ENCODE results near the gene ERFL.
A peak's percentile ranks its signal among the peaks of the same experiment; 100 is the strongest.

Gene ERFL

DNA sequence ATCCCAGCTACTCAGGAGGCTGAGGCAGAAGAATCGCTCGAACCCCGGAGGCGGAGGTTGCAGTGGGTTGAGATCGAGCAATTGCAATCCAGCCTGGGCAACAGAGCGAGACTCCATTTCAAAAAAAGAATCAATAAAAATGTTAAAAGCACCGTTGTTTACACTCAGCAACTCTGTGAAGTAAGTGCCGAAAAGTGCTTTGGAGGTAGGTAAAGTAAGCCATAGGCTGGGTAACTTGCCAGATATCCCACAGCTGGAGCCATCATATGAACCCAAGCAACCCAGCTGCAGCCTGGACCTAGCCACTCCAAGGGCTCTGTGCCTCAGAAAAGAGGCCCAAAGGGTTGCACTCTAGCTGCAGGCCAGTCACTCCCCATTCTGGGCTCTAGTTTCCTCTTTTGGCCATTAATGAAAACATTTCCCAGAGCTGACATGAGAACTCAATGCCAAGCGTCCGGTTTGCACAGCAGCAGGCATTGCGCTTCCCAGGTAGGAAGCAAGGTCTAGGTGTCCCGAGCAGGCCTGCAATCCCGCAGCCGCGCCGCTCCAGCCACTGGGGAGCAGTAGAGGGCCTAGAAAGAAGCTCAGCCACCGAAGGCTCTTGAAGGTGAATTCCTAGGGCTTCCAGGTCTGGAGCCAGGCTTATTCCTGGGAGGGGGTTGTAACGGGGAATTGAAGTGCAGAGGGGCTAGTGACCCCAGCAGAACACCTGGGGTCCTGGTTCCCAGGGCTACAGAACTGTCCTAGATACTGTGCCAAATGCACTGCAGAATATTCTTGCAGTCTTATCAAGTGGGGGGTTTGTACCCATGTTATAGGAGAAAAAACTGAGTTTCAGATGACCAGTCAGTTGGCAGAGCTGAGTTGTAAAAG, 55.2 kb downstream of the ERFL start:
- Histone ChIP-seq H3K9me3 (no peaks in the 10 kb centered on the region), H3K27ac (peak overlapping the region; percentile 80), H3K4me1 (ENCODE audit: control insufficient read depth in 1 of 2, insufficient read depth in 1 of 2, low read depth in 1 of 2, low read length in 1 of 2) (peaks cover 64 to 68% of the 10 kb centered on the region in 2 experiments), H3K36me3 (no peaks in the 10 kb centered on the region), H3K4me3 (ENCODE audit: low read depth in 1 of 2, low read length in 1 of 2) (peak overlapping the region in 1 of 2 experiments; percentile 1), H3K27me3 (no peaks in the 10 kb centered on the region)
- TF ChIP-seq, protein P1, sequence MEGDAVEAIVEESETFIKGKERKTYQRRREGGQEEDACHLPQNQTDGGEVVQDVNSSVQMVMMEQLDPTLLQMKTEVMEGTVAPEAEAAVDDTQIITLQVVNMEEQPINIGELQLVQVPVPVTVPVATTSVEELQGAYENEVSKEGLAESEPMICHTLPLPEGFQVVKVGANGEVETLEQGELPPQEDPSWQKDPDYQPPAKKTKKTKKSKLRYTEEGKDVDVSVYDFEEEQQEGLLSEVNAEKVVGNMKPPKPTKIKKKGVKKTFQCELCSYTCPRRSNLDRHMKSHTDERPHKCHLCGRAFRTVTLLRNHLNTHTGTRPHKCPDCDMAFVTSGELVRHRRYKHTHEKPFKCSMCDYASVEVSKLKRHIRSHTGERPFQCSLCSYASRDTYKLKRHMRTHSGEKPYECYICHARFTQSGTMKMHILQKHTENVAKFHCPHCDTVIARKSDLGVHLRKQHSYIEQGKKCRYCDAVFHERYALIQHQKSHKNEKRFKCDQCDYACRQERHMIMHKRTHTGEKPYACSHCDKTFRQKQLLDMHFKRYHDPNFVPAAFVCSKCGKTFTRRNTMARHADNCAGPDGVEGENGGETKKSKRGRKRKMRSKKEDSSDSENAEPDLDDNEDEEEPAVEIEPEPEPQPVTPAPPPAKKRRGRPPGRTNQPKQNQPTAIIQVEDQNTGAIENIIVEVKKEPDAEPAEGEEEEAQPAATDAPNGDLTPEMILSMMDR (IDR thresholded peaks at IDR 0.05), result peak; percentile 81

DNA sequence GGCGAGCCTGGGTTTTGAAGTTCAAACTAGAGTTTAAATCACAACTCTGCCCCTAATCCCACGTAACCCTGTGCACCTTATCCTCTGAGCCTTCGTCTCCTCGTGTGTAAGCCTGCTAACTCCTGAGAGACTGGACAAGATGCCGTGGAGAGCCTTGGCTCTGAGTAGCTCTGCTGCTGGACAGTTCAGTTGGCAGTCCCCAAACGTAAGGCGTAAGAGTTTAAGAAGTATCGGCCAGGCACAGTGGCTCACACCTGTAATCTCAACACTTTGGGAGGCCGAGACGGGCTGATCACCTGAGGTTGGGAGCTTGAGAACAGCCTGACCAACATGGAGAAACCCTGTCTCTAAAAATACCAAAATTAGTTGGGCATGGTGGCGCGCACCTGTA, 55.9 kb downstream of the ERFL start:
- Histone ChIP-seq H3K27me3 (no peaks in the 10 kb centered on the region), H3K4me3 (ENCODE audit: low read depth in 1 of 2, low read length in 1 of 2) (peak overlapping the region; percentile 1 to 15), H3K36me3 (no peaks in the 10 kb centered on the region), H3K27ac (peak overlapping the region; percentile 80), H3K4me1 (ENCODE audit: control insufficient read depth in 1 of 2, insufficient read depth in 1 of 2, low read depth in 1 of 2, low read length in 1 of 2) (peaks cover 57 to 62% of the 10 kb centered on the region in 2 experiments), H3K9me3 (no peaks in the 10 kb centered on the region)
- TF ChIP-seq, protein P1 (IDR thresholded peaks at IDR 0.05), result no peak

DNA sequence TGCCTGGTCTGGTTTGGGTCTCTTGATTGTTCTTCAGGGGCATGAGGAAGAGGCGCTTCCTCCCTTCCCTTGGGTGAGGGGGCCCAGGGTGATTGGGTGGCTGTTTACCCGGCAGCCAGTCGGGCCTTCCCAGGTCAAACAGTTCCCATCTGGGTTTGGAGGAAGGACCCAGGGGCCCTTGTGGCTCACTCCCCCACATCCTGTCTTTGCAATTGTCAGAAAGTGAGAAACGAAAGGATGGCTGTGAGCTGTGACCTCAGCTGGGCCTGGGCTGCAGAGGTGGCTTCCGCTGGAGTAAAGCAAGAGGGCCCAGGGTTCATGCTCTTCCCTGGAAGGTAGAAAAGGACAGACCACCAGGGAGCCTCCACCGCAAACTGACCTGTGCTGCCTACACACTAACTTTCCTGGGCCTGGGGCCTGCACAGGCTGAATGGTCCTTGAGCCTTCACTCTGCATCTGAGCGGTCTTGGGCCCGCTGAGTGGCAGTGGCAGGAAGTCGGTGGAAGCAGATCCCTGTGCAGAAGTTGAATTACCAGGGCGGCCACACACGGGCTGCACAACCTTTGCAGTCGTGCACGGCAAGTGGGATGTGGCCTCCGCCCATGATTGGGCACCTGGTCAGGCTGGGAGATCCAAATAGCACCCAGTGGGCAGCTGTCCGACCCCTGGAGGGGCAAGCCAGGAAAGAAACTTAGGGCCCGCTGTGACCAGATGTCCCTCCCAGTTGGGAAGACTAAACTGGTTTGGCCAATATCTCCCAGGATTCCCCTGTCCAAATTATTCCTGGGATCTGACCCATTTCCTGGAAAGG, 56.5 kb downstream of the ERFL start:
- peak overlapping the region; percentile 80 for H3K27ac ChIP-seq
- H3K9me3 ChIP-seq, result no peaks in the 10 kb centered on the region
- H3K36me3 ChIP-seq, result no peaks in the 10 kb centered on the region
- H3K27me3 ChIP-seq, result no peaks in the 10 kb centered on the region
- H3K4me3 ChIP-seq (ENCODE audit: low read depth in 1 of 2, low read length in 1 of 2), result peak overlapping the region; percentile 1 to 15
- TF ChIP-seq, protein P1 (IDR thresholded peaks at IDR 0.05), result no peak
- H3K4me1 ChIP-seq (ENCODE audit: control insufficient read depth in 1 of 2, insufficient read depth in 1 of 2, low read depth in 1 of 2, low read length in 1 of 2), result peaks cover 54 to 61% of the 10 kb centered on the region in 2 experiments

DNA sequence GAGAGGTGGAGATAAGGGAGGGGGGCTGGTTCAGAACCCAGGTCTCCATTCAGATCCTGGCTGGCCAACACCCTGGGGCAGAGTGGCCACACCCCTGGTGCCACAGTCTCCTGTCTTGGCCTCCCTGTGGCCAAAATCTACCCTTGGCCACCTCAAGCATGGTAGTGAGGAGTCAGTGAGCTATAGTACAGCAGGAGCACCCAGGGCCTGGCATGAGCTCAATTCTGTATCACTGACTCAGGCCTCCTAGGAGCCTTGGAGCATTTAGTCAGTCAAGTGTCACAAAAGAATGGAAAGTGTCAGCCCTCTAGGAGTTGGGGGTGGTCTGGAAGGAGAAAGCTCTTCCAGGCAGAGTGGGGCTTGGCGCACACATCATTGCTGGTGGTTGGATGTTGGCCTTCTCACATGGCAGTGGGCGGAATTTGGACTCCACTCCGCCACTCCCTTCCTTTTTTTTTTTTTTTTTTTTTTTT, 57.8 kb downstream of the ERFL start:
- Histone ChIP-seq H3K4me3 (ENCODE audit: low read depth in 1 of 2, low read length in 1 of 2) (no peak overlapping the region), H3K9me3 (no peaks in the 10 kb centered on the region), H3K36me3 (no peaks in the 10 kb centered on the region), H3K27me3 (no peaks in the 10 kb centered on the region), H3K27ac (peak overlapping the region; percentile 56), H3K4me1 (ENCODE audit: control insufficient read depth in 1 of 2, insufficient read depth in 1 of 2, low read depth in 1 of 2, low read length in 1 of 2) (peaks cover 49 to 56% of the 10 kb centered on the region in 2 experiments)
- TF ChIP-seq, protein P1 (IDR thresholded peaks at IDR 0.05), result no peak

DNA sequence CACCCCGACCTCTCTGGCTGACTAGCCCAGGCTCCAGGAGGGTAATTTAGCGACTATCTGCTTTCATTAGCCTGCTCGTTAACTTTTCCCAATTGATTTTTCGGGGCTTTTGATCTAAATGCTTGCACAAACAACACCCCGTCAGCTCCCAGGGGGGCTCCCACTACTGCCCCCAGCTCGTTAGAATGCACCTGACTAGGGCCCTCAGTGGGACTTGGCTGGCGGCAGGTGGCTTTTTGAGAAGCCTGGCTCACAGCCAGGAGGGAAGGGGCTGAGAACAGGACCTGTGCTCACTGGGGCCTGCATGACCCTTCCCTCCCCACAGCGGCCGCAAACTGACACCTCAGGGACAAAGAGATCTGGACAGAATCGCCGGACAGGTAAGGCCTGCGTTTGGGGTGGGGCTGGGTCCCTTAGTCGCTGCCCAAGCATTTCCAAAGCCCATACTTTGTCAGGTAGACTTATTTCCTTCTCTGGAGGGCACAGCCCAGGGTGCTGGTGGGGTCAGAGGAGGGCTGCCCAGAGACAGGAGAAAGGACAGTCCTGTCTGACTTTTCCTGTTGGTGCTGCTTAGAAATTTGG, 58.8 kb downstream of the ERFL start:
- TF ChIP-seq, protein P1 (IDR thresholded peaks at IDR 0.05), result no peak
- peaks cover 49 to 54% of the 10 kb centered on the region in 2 experiments for H3K4me1 ChIP-seq (ENCODE audit: control insufficient read depth in 1 of 2, insufficient read depth in 1 of 2, low read depth in 1 of 2, low read length in 1 of 2)
- peaks cover 3% of the 10 kb centered on the region for H3K36me3 ChIP-seq
- peak overlapping the region; percentile 56 for H3K27ac ChIP-seq
- no peak overlapping the region for H3K4me3 ChIP-seq (ENCODE audit: low read depth in 1 of 2, low read length in 1 of 2)
- no peaks in the 10 kb centered on the region for H3K9me3 ChIP-seq
- H3K27me3 ChIP-seq, result no peaks in the 10 kb centered on the region

Data from neutrophil (primary cell).